Measurements from ENCODE around the gene WDR44.

Gene WDR44

GRCh38 chrX:118432799-118433198 lies 86.9 kb downstream of the WDR44 start:
- H3K23ac ChIP-seq (ENCODE audit: low read length), result no peak overlapping the region
- no peaks in the 10 kb centered on the region for H3K79me1 ChIP-seq (ENCODE audit: low read length)
- no peak overlapping the region for H3K14ac ChIP-seq (ENCODE audit: low read length)
- no peak overlapping the region for H4K91ac ChIP-seq (ENCODE audit: low read depth, low read length)
- no peak overlapping the region for H2AFZ ChIP-seq (ENCODE audit: insufficient read depth, low read length, poor library complexity)
- H4K12ac ChIP-seq (ENCODE audit: low read depth, low read length), result no peak overlapping the region
- no peak overlapping the region for H3K18ac ChIP-seq (ENCODE audit: low read length)
- no peak overlapping the region for H4K8ac ChIP-seq (ENCODE audit: low read depth, low read length)
- H2BK5ac ChIP-seq (ENCODE audit: low read depth, low read length, poor library complexity), result no peak overlapping the region
- no peak overlapping the region for H3K27ac ChIP-seq (ENCODE audit: low read depth, low read length)
- DNase-seq, result no peak
- H3K4ac ChIP-seq (ENCODE audit: low read depth, low read length), result no peak overlapping the region
- no peaks in the 10 kb centered on the region for H3K79me2 ChIP-seq (ENCODE audit: control insufficient read depth, insufficient read depth, low read length, poor library complexity)
- H2BK120ac ChIP-seq (ENCODE audit: insufficient read depth, low read length, poor library complexity), result no peak overlapping the region
- H2AK5ac ChIP-seq (ENCODE audit: low read length), result no peak overlapping the region
- no peak overlapping the region for H3K4me3 ChIP-seq (ENCODE audit: low read depth, low read length)
- H2BK12ac ChIP-seq (ENCODE audit: low read length), result no peak overlapping the region
- H3K27me3 ChIP-seq (ENCODE audit: insufficient read depth, low read length), result no peaks in the 10 kb centered on the region
- H3K36me3 ChIP-seq (ENCODE audit: control insufficient read depth in 1 of 2, insufficient read depth in 2 of 2, low read length in 2 of 2), result no peaks in the 10 kb centered on the region
- no CpG with 5 or more reads among the region's 5 CpGs for WGBS (ENCODE audit: extremely low coverage, insufficient coverage, insufficient read length)
- H3K9me3 ChIP-seq (ENCODE audit: insufficient read depth, low read depth, low read length), result no peaks in the 10 kb centered on the region
- no peak overlapping the region for H3K4me2 ChIP-seq (ENCODE audit: low read length)
- no peak overlapping the region for H3K9ac ChIP-seq (ENCODE audit: low read length)
- no peaks in the 10 kb centered on the region for H3K4me1 ChIP-seq (ENCODE audit: control insufficient read depth in 1 of 2, insufficient read depth in 2 of 2, low read length in 2 of 2)

DNA sequence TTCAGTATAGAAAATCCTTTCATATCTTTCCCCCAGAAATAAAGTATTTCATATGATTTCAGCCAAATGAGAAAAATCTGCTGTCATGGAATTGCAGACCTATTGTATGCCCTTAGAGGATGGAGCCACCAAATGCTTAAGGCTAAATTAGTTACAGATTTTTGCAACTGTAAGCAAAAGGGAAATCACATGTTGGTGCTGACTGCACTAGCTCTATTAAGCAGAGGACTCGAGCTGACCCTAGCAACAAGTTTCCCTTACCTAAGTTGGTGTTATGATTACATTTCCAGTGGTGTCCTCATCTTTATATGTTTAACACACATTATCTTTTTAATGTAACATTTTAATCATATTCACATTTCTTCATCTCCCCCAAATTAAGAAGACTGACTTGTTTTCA lies 91.4 kb downstream of the WDR44 start:
- H3K79me1 ChIP-seq (ENCODE audit: low read length), result no peaks in the 10 kb centered on the region
- no peak overlapping the region for H3K9ac ChIP-seq (ENCODE audit: low read length)
- no peak overlapping the region for H3K4me2 ChIP-seq (ENCODE audit: low read length)
- no CpG with 5 or more reads among the region's 1 CpG for whole genome bisulfite sequencing (ENCODE audit: extremely low coverage, insufficient coverage, insufficient read length)
- no peak overlapping the region for H2AK5ac ChIP-seq (ENCODE audit: low read length)
- no peak overlapping the region for H3K14ac ChIP-seq (ENCODE audit: low read length)
- H4K12ac ChIP-seq (ENCODE audit: low read depth, low read length), result no peak overlapping the region
- H2BK5ac ChIP-seq (ENCODE audit: low read depth, low read length, poor library complexity), result no peak overlapping the region
- no peak overlapping the region for H2AFZ ChIP-seq (ENCODE audit: insufficient read depth, low read length, poor library complexity)
- H3K36me3 ChIP-seq (ENCODE audit: control insufficient read depth in 1 of 2, insufficient read depth in 2 of 2, low read length in 2 of 2), result peaks cover 0 to 4% of the 10 kb centered on the region in 2 experiments
- no peaks in the 10 kb centered on the region for H3K27me3 ChIP-seq (ENCODE audit: insufficient read depth, low read length)
- no peak overlapping the region for H3K18ac ChIP-seq (ENCODE audit: low read length)
- H2BK120ac ChIP-seq (ENCODE audit: insufficient read depth, low read length, poor library complexity), result no peak overlapping the region
- H3K79me2 ChIP-seq (ENCODE audit: control insufficient read depth, insufficient read depth, low read length, poor library complexity), result no peaks in the 10 kb centered on the region
- H3K9me3 ChIP-seq (ENCODE audit: insufficient read depth, low read depth, low read length), result no peaks in the 10 kb centered on the region
- DNase-seq, result no peak
- no peak overlapping the region for H2BK12ac ChIP-seq (ENCODE audit: low read length)
- no peak overlapping the region for H3K4ac ChIP-seq (ENCODE audit: low read depth, low read length)
- H4K91ac ChIP-seq (ENCODE audit: low read depth, low read length), result no peak overlapping the region
- H3K4me1 ChIP-seq (ENCODE audit: control insufficient read depth in 1 of 2, insufficient read depth in 2 of 2, low read length in 2 of 2), result no peaks in the 10 kb centered on the region
- no peak overlapping the region for H3K4me3 ChIP-seq (ENCODE audit: low read depth, low read length)
- no peak overlapping the region for H3K27ac ChIP-seq (ENCODE audit: low read depth, low read length)
- no peak overlapping the region for H4K8ac ChIP-seq (ENCODE audit: low read depth, low read length)
- no peak overlapping the region for H3K23ac ChIP-seq (ENCODE audit: low read length)

DNA sequence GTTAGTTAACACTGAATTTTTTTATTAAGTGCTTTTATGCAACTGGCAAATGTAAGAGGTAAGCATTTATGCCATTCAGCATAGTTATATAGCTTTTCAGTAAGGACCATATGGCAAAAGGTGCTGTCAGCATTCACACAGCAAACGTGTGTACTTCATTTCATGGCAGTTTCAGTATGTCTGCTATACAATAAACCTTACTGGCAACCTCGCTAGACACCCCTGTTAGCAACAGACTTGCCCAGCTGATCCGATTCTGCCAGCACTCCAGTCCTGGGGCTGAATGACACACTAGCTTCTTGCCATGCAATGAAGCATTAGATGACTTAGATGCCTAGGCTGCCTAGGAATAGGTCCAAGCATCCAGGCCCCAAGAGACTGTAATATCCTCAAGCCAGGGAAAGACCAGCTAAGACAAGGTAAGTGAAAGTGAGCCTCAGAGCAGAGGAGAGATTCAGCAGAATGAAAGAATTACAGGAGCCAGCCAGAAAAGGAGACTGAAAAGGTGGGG lies 102.4 kb downstream of the WDR44 start:
- Histone ChIP-seq H3K79me1 (ENCODE audit: low read length) (no peaks in the 10 kb centered on the region), H4K12ac (ENCODE audit: low read depth, low read length) (no peak overlapping the region), H2AFZ (ENCODE audit: insufficient read depth, low read length, poor library complexity) (no peak overlapping the region), H3K4me3 (ENCODE audit: low read depth, low read length) (no peak overlapping the region), H3K14ac (ENCODE audit: low read length) (no peak overlapping the region), H3K27ac (ENCODE audit: low read depth, low read length) (no peak overlapping the region), H4K91ac (ENCODE audit: low read depth, low read length) (no peak overlapping the region), H4K8ac (ENCODE audit: low read depth, low read length) (no peak overlapping the region), H3K36me3 (ENCODE audit: control insufficient read depth in 1 of 2, insufficient read depth in 2 of 2, low read length in 2 of 2) (peaks cover 4% of the 10 kb centered on the region in 2 experiments), H2BK120ac (ENCODE audit: insufficient read depth, low read length, poor library complexity) (no peak overlapping the region), H3K4me1 (ENCODE audit: control insufficient read depth in 1 of 2, insufficient read depth in 2 of 2, low read length in 2 of 2) (no peaks in the 10 kb centered on the region), H3K23ac (ENCODE audit: low read length) (no peak overlapping the region), H2BK12ac (ENCODE audit: low read length) (no peak overlapping the region), H3K9me3 (ENCODE audit: insufficient read depth, low read depth, low read length) (no peaks in the 10 kb centered on the region), H3K79me2 (ENCODE audit: control insufficient read depth, insufficient read depth, low read length, poor library complexity) (no peaks in the 10 kb centered on the region), H3K18ac (ENCODE audit: low read length) (no peak overlapping the region), H2AK5ac (ENCODE audit: low read length) (no peak overlapping the region), H3K27me3 (ENCODE audit: insufficient read depth, low read length) (no peaks in the 10 kb centered on the region), H3K4me2 (ENCODE audit: low read length) (no peak overlapping the region), H3K4ac (ENCODE audit: low read depth, low read length) (no peak overlapping the region), H2BK5ac (ENCODE audit: low read depth, low read length, poor library complexity) (no peak overlapping the region), H3K9ac (ENCODE audit: low read length) (no peak overlapping the region)
- no CpG with 5 or more reads among the region's 3 CpGs for WGBS (ENCODE audit: extremely low coverage, insufficient coverage, insufficient read length)
- DNase-seq, result no peak

GRCh38 chrX:118455013-118455412 lies 109.1 kb downstream of the WDR44 start:
- Histone ChIP-seq H4K8ac (ENCODE audit: low read depth, low read length) (no peak overlapping the region), H3K14ac (ENCODE audit: low read length) (no peak overlapping the region)
- WGBS (ENCODE audit: extremely low coverage, insufficient coverage, insufficient read length), result no CpG with 5 or more reads among the region's 3 CpGs

More at GRCh38 chrX:118455013-118455412, 109.1 kb downstream of the WDR44 start:
- Histone ChIP-seq H3K27me3 (ENCODE audit: insufficient read depth, low read length) (no peaks in the 10 kb centered on the region), H3K27ac (ENCODE audit: low read depth, low read length) (no peak overlapping the region), H3K4me2 (ENCODE audit: low read length) (no peak overlapping the region), H3K36me3 (ENCODE audit: control insufficient read depth in 1 of 2, insufficient read depth in 2 of 2, low read length in 2 of 2) (no peaks in the 10 kb centered on the region), H3K79me2 (ENCODE audit: control insufficient read depth, insufficient read depth, low read length, poor library complexity) (no peaks in the 10 kb centered on the region), H4K91ac (ENCODE audit: low read depth, low read length) (no peak overlapping the region), H4K12ac (ENCODE audit: low read depth, low read length) (no peak overlapping the region), H2BK5ac (ENCODE audit: low read depth, low read length, poor library complexity) (no peak overlapping the region), H2AK5ac (ENCODE audit: low read length) (no peak overlapping the region), H3K23ac (ENCODE audit: low read length) (no peak overlapping the region), H3K4me1 (ENCODE audit: control insufficient read depth in 1 of 2, insufficient read depth in 2 of 2, low read length in 2 of 2) (no peaks in the 10 kb centered on the region), H2AFZ (ENCODE audit: insufficient read depth, low read length, poor library complexity) (no peak overlapping the region), H3K79me1 (ENCODE audit: low read length) (no peaks in the 10 kb centered on the region), H3K9ac (ENCODE audit: low read length) (no peak overlapping the region), H2BK12ac (ENCODE audit: low read length) (no peak overlapping the region), H3K4me3 (ENCODE audit: low read depth, low read length) (no peak overlapping the region), H3K18ac (ENCODE audit: low read length) (no peak overlapping the region), H3K9me3 (ENCODE audit: insufficient read depth, low read depth, low read length) (no peaks in the 10 kb centered on the region), H2BK120ac (ENCODE audit: insufficient read depth, low read length, poor library complexity) (no peak overlapping the region), H3K4ac (ENCODE audit: low read depth, low read length) (no peak overlapping the region)
- no peak for DNase-seq
